Measurements from ENCODE around the gene MYO7A. TPM values are rescaled to one million over a fixed set of nuclear protein-coding genes. Genes with fewer than 3 reads are reported as not detected.

MYO7A gene
- total RNA-seq, 1 donor from 2014 or later = 0.16 TPM

DNA sequence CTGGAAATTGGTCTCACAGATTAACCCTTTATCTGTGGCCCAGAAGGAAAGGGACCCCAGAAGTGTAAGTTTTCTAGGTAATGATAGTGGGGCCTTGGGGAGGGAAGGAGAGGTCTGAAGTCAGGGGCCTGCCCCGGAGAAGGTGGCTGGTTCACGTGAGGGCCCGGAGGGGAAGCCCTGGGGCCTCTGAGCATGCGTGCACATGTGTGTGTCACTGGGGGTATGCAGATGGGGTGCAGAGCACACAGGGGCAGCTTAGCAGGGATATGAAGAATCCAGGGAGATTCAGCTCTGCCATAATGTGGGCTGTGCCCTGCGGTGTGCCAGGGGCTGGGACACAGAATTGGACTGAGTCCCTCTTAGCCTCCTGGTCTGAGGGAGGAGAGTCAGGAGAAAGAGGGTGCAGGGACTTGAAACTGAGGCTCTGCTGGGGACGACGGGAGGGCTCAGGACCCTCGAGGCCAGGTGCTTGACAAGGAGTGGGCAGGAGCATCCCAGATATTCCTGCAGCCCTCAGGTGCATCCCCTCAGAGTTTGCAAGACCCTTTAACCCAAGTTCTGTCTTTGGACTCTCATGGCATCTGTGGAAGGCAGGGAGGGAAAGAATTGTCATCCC, 15.5 kb downstream of the MYO7A start:
- Mint-ChIP-seq H3K9me3 (ENCODE audit: unreplicated experiment) (no peaks in the 10 kb centered on the region), H3K4me1 (ENCODE audit: low read depth, unreplicated experiment) (peaks cover 4% of the 10 kb centered on the region), H3K4me3 (ENCODE audit: unreplicated experiment) (no peak overlapping the region), H3K27me3 (ENCODE audit: low read depth, unreplicated experiment) (peaks cover 45% of the 10 kb centered on the region), H3K36me3 (ENCODE audit: low read depth, unreplicated experiment) (no peaks in the 10 kb centered on the region), H3K27ac (ENCODE audit: unreplicated experiment) (no peak overlapping the region)
- TF ChIP-seq, protein P1, sequence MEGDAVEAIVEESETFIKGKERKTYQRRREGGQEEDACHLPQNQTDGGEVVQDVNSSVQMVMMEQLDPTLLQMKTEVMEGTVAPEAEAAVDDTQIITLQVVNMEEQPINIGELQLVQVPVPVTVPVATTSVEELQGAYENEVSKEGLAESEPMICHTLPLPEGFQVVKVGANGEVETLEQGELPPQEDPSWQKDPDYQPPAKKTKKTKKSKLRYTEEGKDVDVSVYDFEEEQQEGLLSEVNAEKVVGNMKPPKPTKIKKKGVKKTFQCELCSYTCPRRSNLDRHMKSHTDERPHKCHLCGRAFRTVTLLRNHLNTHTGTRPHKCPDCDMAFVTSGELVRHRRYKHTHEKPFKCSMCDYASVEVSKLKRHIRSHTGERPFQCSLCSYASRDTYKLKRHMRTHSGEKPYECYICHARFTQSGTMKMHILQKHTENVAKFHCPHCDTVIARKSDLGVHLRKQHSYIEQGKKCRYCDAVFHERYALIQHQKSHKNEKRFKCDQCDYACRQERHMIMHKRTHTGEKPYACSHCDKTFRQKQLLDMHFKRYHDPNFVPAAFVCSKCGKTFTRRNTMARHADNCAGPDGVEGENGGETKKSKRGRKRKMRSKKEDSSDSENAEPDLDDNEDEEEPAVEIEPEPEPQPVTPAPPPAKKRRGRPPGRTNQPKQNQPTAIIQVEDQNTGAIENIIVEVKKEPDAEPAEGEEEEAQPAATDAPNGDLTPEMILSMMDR (IDR thresholded peaks at IDR 0.05; ENCODE audit: insufficient read depth, low read depth, low read length) = no peak
- no peak for TF ChIP-seq EZH2 (IDR thresholded peaks at IDR 0.05; ENCODE audit: insufficient read depth, low read length)
- no peak overlapping the region for H2AFZ ChIP-seq (ENCODE audit: low read depth, low read length)
- H3K27ac ChIP-seq (ENCODE audit: low read depth, low read length) = no peak overlapping the region
- no peak overlapping the region for H3K9ac ChIP-seq (ENCODE audit: low read length)
- H3K4me1 ChIP-seq (ENCODE audit: insufficient read depth, low read length) = peaks cover 15% of the 10 kb centered on the region
- no peaks in the 10 kb centered on the region for H4K20me1 ChIP-seq (ENCODE audit: insufficient read depth, low read length)
- H3K36me3 ChIP-seq (ENCODE audit: insufficient read depth, low read length) = no peaks in the 10 kb centered on the region
- no peaks in the 10 kb centered on the region for H3K9me3 ChIP-seq (ENCODE audit: insufficient read depth, low read depth, low read length)
- DNase-seq (ENCODE audit: low read depth) (no peak), FAIRE-seq (no peak)
- H3K4me2 ChIP-seq (ENCODE audit: low read length) = no peak overlapping the region
- peaks cover 10% of the 10 kb centered on the region for H3K27me3 ChIP-seq (ENCODE audit: insufficient read depth, low read length)
- no peaks in the 10 kb centered on the region for H3K79me2 ChIP-seq (ENCODE audit: insufficient read depth, low read length)
- no peak overlapping the region for H3K4me3 ChIP-seq (ENCODE audit: insufficient read depth, low read depth, low read length)

DNA sequence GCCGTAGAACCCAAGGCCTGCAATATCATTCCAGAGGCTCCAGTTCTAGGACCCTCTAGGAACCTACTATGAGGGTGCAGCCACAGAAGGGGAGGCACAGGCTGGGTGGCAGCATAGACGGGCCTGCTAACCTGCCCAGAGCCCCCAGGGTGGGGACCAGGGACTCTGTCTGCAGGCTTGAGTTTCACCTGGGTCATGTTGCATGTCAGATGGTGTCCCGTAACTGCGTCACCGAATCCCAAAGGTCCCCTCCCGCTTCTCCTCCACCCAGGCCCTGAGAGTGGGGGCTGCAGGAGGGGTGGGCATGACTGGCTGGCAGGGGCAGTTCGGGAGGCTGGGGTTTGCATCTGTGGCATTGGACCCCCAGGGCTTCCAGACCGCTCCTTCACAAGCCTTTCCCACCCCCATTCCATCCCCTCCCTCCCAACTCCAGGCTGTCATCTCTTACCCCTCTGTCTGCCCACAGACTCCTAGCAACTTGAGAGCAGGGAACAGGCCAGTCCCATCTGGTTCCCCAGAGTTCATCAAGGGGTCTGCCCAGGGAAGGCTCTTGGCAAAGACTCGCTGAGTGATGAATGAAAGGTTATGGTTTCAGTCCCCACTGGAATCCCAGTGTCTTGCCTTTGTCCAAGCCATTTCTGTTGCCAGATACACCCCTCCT, 16.3 kb downstream of the MYO7A start:
- H3K27ac ChIP-seq (ENCODE audit: low read depth, low read length) = no peak overlapping the region

More for the DNA sequence above, 16.3 kb downstream of the MYO7A start:
- no peak overlapping the region for H2AFZ ChIP-seq (ENCODE audit: low read depth, low read length)
- H3K4me1 ChIP-seq (ENCODE audit: insufficient read depth, low read length) = peaks cover 15% of the 10 kb centered on the region
- DNase-seq (ENCODE audit: low read depth) (no peak), FAIRE-seq (no peak)
- Mint-ChIP-seq H3K27ac (ENCODE audit: unreplicated experiment) (no peak overlapping the region), H3K4me3 (ENCODE audit: unreplicated experiment) (no peak overlapping the region), H3K36me3 (ENCODE audit: low read depth, unreplicated experiment) (no peaks in the 10 kb centered on the region), H3K4me1 (ENCODE audit: low read depth, unreplicated experiment) (peaks cover 4% of the 10 kb centered on the region), H3K27me3 (ENCODE audit: low read depth, unreplicated experiment) (peaks cover 51% of the 10 kb centered on the region), H3K9me3 (ENCODE audit: unreplicated experiment) (no peaks in the 10 kb centered on the region)
- no peaks in the 10 kb centered on the region for H4K20me1 ChIP-seq (ENCODE audit: insufficient read depth, low read length)
- H3K36me3 ChIP-seq (ENCODE audit: insufficient read depth, low read length) = no peaks in the 10 kb centered on the region
- H3K79me2 ChIP-seq (ENCODE audit: insufficient read depth, low read length) = no peaks in the 10 kb centered on the region
- no peak overlapping the region for H3K9ac ChIP-seq (ENCODE audit: low read length)
- H3K27me3 ChIP-seq (ENCODE audit: insufficient read depth, low read length) = peaks cover 7% of the 10 kb centered on the region
- H3K4me2 ChIP-seq (ENCODE audit: low read length) = no peak overlapping the region
- no peak overlapping the region for H3K4me3 ChIP-seq (ENCODE audit: insufficient read depth, low read depth, low read length)
- no peaks in the 10 kb centered on the region for H3K9me3 ChIP-seq (ENCODE audit: insufficient read depth, low read depth, low read length)
- no peak for TF ChIP-seq EZH2 (IDR thresholded peaks at IDR 0.05; ENCODE audit: insufficient read depth, low read length)
- TF ChIP-seq, protein P1 (IDR thresholded peaks at IDR 0.05; ENCODE audit: insufficient read depth, low read depth, low read length) = no peak
